Lung (tissue), 12 donors: ENCODE results near the gene FGG. TPM values are rescaled to one million over a fixed set of nuclear protein-coding genes. Genes with fewer than 3 reads are reported as not detected.

Experiments
- ATAC-seq: fragments of 200-7000 bp; cut with Tn5 transposase; one replicate; pipeline ENCODE4 v1.9.1; 2020; ENCODE audit warnings: moderate number of reproducible peaks; ENCODE audit not compliant: insufficient read depth, low FRiP score
- DNase-seq, 3 donors: peaks; one replicate each; pipeline ENCODE4 v3.0.0-alpha.2; 2013 to 2017
- H3K27ac ChIP-seq, 2 donors: one replicate each; pipeline ENCODE4 v1.5.1; 2013; ENCODE audit warnings: mild to moderate bottlenecking in 2 of 2, moderate library complexity in 2 of 2, control low read depth in 1 of 2, inconsistent platforms in 1 of 2, low read depth in 1 of 2, low read length in 1 of 2
- H3K27me3 ChIP-seq, 3 donors: one replicate each; pipeline ENCODE4 v1.5.1; 2013; ENCODE audit warnings: low read length in 2 of 3; ENCODE audit not compliant: control insufficient read depth in 3 of 3, insufficient read depth in 3 of 3
- H3K36me3 ChIP-seq, 4 donors: one replicate each; pipeline ENCODE4 v1.5.1; 2013; ENCODE audit warnings: low read length in 4 of 4, mild to moderate bottlenecking in 1 of 4, moderate library complexity in 1 of 4; ENCODE audit not compliant: control insufficient read depth in 4 of 4, insufficient read depth in 4 of 4
- H3K4me1 ChIP-seq, 5 donors: one replicate each; pipeline ENCODE4 v1.5.1; 2013; ENCODE audit warnings: low read length in 5 of 5, mild to moderate bottlenecking in 2 of 5, moderate library complexity in 1 of 5; ENCODE audit not compliant: control insufficient read depth in 5 of 5, insufficient read depth in 5 of 5
- H3K4me3 ChIP-seq: one replicate; pipeline ENCODE4 v1.5.1; 2013; ENCODE audit warnings: mild to moderate bottlenecking, control low read depth, moderate library complexity
- H3K9ac ChIP-seq, 2 donors: one replicate each; pipeline ENCODE4 v1.5.1; 2013; ENCODE audit warnings: low read length in 2 of 2, control low read depth in 1 of 2; ENCODE audit not compliant: insufficient read depth in 1 of 2
- H3K9me3 ChIP-seq, 4 donors: one replicate each; pipeline ENCODE4 v1.5.1; 2013; ENCODE audit warnings: low read length in 3 of 4, mild to moderate bottlenecking in 1 of 4, moderate library complexity in 1 of 4; ENCODE audit not compliant: control insufficient read depth in 4 of 4, insufficient read depth in 3 of 4
- WGBS, 2 donors: extraction: QIAGEN DNeasy Blood & Tissue Kit; methylation state at CpG; one replicate each; pipeline ENCODE4 v1.1.7; 2013; 5-methylcytosine and 5-hydroxymethylcytosine counted together
- polyA plus RNA-seq, 2 donors: library from polyadenylated mRNA; stranded (reverse); fragments of 200-250 nt; gene quantifications; one replicate each; pipeline ENCODE4 v1.2.1, GENCODE V29; 2013
- total RNA-seq, 2 donors: library from RNA; depleted of rRNA in 1 of 2; stranded (reverse); fragments of >200 nt in 1 of 2; gene quantifications; one replicate each; pipeline ENCODE4 v1.2.1, GENCODE V29; 2014 to 2021
- TF ChIP-seq, protein P1 (sequence below): IDR thresholded peaks from 2 replicates; pipeline ENCODE4 v1.5.1; 2012; ENCODE audit warnings: mild to moderate bottlenecking; ENCODE audit errors: control extremely low read depth, extremely low read depth
- donor health status: control.
- donor health status: control.
- donor health status: Bipolar disorder and iron deficiency.
- donor health status: healthy.
- donor health status: DM: yes; HTN: yes; CAD: no.

FGG gene
- total and polyA plus RNA-seq, 4 donors: 0.91 to 172 (median 33.0) TPM

DNA sequence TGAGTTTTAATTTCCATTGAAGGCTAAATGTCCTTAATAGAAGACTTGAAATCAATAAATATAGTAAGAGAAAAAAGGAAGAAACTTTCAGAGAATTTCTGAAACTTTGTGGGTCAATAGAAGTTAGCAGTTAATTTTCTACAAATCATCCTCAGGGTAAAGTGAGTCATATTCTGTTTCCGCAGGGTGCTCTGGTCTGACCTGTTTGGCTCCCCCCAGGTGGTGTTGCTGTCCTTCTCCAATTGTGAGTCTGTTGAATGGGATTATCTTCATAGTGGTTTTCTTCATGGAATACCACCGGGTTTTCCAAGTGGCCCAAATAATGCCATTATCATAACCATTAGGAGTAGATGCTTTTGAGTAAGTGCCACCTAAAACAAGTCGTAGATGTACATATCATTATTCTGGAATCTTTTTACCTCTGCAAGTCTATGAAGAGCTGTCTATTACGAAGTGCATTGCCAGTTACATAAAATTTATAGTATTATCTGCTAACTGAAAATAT lies 7.7 kb downstream of the FGG start:
- Histone ChIP-seq H3K9me3 (no peaks in the 10 kb centered on the region), H3K9ac (no peak overlapping the region), H3K4me1 (no peaks in the 10 kb centered on the region), H3K27me3 (peaks cover 0 to under 1% (median 0%) of the 10 kb centered on the region in 3 donors), H3K36me3 (no peaks in the 10 kb centered on the region), H3K27ac (no peak overlapping the region), H3K4me3 (no peak overlapping the region)
- DNase-seq: no peak
- no peak for ATAC-seq
- 86 to 97% methylated on average over 4 of the region's 4 CpGs for WGBS, 2 donors
- TF ChIP-seq, protein P1, sequence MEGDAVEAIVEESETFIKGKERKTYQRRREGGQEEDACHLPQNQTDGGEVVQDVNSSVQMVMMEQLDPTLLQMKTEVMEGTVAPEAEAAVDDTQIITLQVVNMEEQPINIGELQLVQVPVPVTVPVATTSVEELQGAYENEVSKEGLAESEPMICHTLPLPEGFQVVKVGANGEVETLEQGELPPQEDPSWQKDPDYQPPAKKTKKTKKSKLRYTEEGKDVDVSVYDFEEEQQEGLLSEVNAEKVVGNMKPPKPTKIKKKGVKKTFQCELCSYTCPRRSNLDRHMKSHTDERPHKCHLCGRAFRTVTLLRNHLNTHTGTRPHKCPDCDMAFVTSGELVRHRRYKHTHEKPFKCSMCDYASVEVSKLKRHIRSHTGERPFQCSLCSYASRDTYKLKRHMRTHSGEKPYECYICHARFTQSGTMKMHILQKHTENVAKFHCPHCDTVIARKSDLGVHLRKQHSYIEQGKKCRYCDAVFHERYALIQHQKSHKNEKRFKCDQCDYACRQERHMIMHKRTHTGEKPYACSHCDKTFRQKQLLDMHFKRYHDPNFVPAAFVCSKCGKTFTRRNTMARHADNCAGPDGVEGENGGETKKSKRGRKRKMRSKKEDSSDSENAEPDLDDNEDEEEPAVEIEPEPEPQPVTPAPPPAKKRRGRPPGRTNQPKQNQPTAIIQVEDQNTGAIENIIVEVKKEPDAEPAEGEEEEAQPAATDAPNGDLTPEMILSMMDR: no peak

DNA sequence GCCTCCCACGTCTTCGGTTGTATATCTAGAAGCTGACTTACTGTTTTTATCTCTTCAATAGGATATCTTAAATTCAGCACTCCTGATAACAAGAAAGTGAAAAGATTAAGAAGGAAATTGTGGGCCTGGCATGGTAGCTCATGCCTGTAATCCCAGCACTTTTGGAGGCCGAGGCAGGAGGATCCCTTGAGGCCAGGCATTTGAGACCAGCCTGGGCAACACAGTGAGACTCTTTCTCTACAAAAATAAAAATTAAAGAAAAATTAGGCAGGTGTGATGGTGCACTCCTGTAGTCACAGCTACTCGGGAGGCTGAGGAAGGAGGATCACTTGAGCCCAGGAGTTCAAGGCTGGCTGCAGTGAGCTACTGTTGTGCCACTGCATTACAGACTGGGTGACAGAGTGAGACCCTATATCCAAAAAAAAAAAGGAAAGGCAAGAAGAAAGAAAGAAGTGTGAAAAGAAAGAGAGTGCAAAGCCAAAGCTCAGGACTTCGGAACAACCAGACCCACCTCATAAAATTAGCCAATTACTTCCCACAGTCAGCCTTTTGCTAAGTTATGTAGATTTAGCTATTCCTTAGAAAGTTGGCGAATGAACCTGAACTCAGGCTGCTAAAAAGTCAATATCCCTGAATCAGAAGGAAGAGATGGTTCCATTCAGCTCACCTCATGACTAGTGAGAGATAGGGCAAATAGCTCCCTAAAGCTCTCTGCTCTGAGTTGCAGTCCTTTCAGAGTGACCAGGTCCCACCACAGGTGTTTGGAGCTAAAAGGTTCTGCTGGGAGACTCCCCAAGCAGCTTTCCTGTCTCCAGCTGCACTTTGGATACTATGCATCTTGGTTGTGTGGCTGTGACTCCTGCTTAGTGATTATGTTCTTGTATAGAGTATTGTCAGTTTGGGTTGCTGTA lies 9.2 kb downstream of the FGG start:
- Histone ChIP-seq H3K4me1 (no peaks in the 10 kb centered on the region), H3K27me3 (no peaks in the 10 kb centered on the region), H3K4me3 (no peak overlapping the region), H3K36me3 (no peaks in the 10 kb centered on the region), H3K9me3 (no peaks in the 10 kb centered on the region), H3K27ac (no peak overlapping the region), H3K9ac (no peak overlapping the region)
- TF ChIP-seq, protein P1: no peak
- ATAC-seq (no peak), DNase-seq (no peak)
- 91 to 92% methylated on average over 6 of the region's 6 CpGs for WGBS, 2 donors

DNA sequence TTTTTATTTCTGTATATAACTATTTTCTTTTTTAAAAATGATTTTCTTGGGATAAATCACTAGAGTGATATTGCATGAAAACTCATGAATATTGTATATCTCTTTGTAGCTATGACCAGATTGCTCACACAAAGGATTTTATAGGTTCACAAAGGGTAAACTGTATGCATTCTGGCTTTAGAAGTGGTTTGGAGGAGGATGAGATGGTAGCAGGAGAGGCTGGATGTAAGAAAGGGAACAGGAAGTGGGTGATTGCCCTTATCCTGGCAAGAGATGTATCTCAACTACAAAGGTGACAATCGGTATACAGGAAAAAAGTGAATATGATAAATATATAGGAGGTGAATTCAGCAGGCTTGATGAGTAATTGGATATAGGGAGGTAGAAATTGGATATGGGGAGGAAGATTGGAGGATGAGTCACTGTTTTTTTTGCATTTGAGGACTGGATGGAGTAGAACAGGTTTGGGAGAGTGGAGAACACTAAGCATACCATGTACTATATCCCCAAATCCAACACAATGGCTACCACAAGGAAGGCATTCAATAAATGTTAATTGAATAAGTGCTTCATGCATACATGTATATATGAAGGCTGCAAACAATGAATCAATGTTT lies 9.9 kb downstream of the FGG start:
- H3K9me3 ChIP-seq: no peaks in the 10 kb centered on the region
- WGBS, 2 donors: 52 to 55% methylated on average over 1 of the region's 1 CpG
- ATAC-seq: no peak
- H3K9ac ChIP-seq: no peak overlapping the region
- DNase-seq: no peak
- H3K27me3 ChIP-seq: no peaks in the 10 kb centered on the region
- H3K4me3 ChIP-seq: no peak overlapping the region
- TF ChIP-seq, protein P1: no peak
- H3K36me3 ChIP-seq: no peaks in the 10 kb centered on the region
- H3K27ac ChIP-seq: no peak overlapping the region
- H3K4me1 ChIP-seq: no peaks in the 10 kb centered on the region
